ENCODE results near the gene CCNJL. TPM values are rescaled to one million over a fixed set of nuclear protein-coding genes. Genes with fewer than 3 reads are reported as not detected.
A peak's percentile ranks its signal among the peaks of the same experiment; 100 is the strongest.
"Not testable (repeated sequence)": the region's sequence is repeated elsewhere in the genome, so short reads cannot be mapped to it uniquely, and the experiment has no call there.

CCNJL gene
- total RNA-seq, 1 donor from 2014 or later: 15.7 TPM

GRCh38 chr5:160347448-160347847 lies 35.1 kb upstream of the CCNJL start:
- Histone ChIP-seq H3K4me3 (ENCODE audit: insufficient read depth, low read depth, low read length) (no peak overlapping the region), H3K27ac (ENCODE audit: low read depth, low read length) (no peak overlapping the region), H3K27me3 (ENCODE audit: insufficient read depth, low read length) (no peaks in the 10 kb centered on the region), H4K20me1 (ENCODE audit: insufficient read depth, low read length) (no peaks in the 10 kb centered on the region), H3K4me2 (ENCODE audit: low read length) (no peak overlapping the region), H3K79me2 (ENCODE audit: insufficient read depth, low read length) (no peaks in the 10 kb centered on the region), H3K4me1 (ENCODE audit: insufficient read depth, low read length) (no peaks in the 10 kb centered on the region), H3K9ac (ENCODE audit: low read length) (no peak overlapping the region), H2AFZ (ENCODE audit: low read depth, low read length) (no peak overlapping the region), H3K9me3 (ENCODE audit: insufficient read depth, low read depth, low read length) (no peaks in the 10 kb centered on the region), H3K36me3 (ENCODE audit: insufficient read depth, low read length) (no peaks in the 10 kb centered on the region)
- no peak for DNase-seq (ENCODE audit: low read depth)
- no peak overlapping the region for H3K27ac Mint-ChIP-seq (ENCODE audit: unreplicated experiment)
- TF ChIP-seq CTCF (IDR thresholded peaks at IDR 0.05; ENCODE audit: insufficient read depth, low read depth, low read length) (no peak), EZH2 (IDR thresholded peaks at IDR 0.05; ENCODE audit: insufficient read depth, low read length) (no peak)
- peaks cover 4% of the 10 kb centered on the region for H3K27me3 Mint-ChIP-seq (ENCODE audit: low read depth, unreplicated experiment)
- H3K4me3 Mint-ChIP-seq (ENCODE audit: unreplicated experiment): no peak overlapping the region
- FAIRE-seq: no peak
- H3K4me1 Mint-ChIP-seq (ENCODE audit: low read depth, unreplicated experiment): peaks cover 6% of the 10 kb centered on the region
- no peaks in the 10 kb centered on the region for H3K36me3 Mint-ChIP-seq (ENCODE audit: low read depth, unreplicated experiment)
- no peaks in the 10 kb centered on the region for H3K9me3 Mint-ChIP-seq (ENCODE audit: unreplicated experiment)

- FAIRE-seq (no peak), DNase-seq (ENCODE audit: low read depth) (peak; percentile 81)
- H2AFZ ChIP-seq (ENCODE audit: low read depth, low read length): no peak overlapping the region
- no peak overlapping the region for H3K4me2 ChIP-seq (ENCODE audit: low read length)
- H4K20me1 ChIP-seq (ENCODE audit: insufficient read depth, low read length): no peaks in the 10 kb centered on the region
- H3K79me2 ChIP-seq (ENCODE audit: insufficient read depth, low read length): no peaks in the 10 kb centered on the region
- H3K36me3 Mint-ChIP-seq (ENCODE audit: low read depth, unreplicated experiment): no peaks in the 10 kb centered on the region
- H3K27me3 ChIP-seq (ENCODE audit: insufficient read depth, low read length): no peaks in the 10 kb centered on the region
- TF ChIP-seq CTCF (IDR thresholded peaks at IDR 0.05; ENCODE audit: insufficient read depth, low read depth, low read length) (no peak), EZH2 (IDR thresholded peaks at IDR 0.05; ENCODE audit: insufficient read depth, low read length) (no peak)
- H3K4me1 ChIP-seq (ENCODE audit: insufficient read depth, low read length): peaks cover 2% of the 10 kb centered on the region
- H3K27me3 Mint-ChIP-seq (ENCODE audit: low read depth, unreplicated experiment): peaks cover 2% of the 10 kb centered on the region
- H3K9me3 Mint-ChIP-seq (ENCODE audit: unreplicated experiment): no peaks in the 10 kb centered on the region
- no peak overlapping the region for H3K27ac Mint-ChIP-seq (ENCODE audit: unreplicated experiment)
- no peak overlapping the region for H3K27ac ChIP-seq (ENCODE audit: low read depth, low read length)
- no peaks in the 10 kb centered on the region for H3K9me3 ChIP-seq (ENCODE audit: insufficient read depth, low read depth, low read length)
- H3K4me3 ChIP-seq (ENCODE audit: insufficient read depth, low read depth, low read length): no peak overlapping the region
- H3K9ac ChIP-seq (ENCODE audit: low read length): no peak overlapping the region
- H3K4me1 Mint-ChIP-seq (ENCODE audit: low read depth, unreplicated experiment): peaks cover 9% of the 10 kb centered on the region
- H3K4me3 Mint-ChIP-seq (ENCODE audit: unreplicated experiment): no peak overlapping the region
- no peaks in the 10 kb centered on the region for H3K36me3 ChIP-seq (ENCODE audit: insufficient read depth, low read length)
Observed at GRCh38 chr5:160342413-160342941, 30.1 kb upstream of the CCNJL start.

GRCh38 chr5:160341309-160341870 lies 29.0 kb upstream of the CCNJL start:
- H4K20me1 ChIP-seq (ENCODE audit: insufficient read depth, low read length): no peaks in the 10 kb centered on the region
- Mint-ChIP-seq H3K9me3 (ENCODE audit: unreplicated experiment) (no peaks in the 10 kb centered on the region), H3K27me3 (ENCODE audit: low read depth, unreplicated experiment) (peaks cover 2% of the 10 kb centered on the region), H3K4me3 (ENCODE audit: unreplicated experiment) (no peak overlapping the region), H3K36me3 (ENCODE audit: low read depth, unreplicated experiment) (no peaks in the 10 kb centered on the region), H3K4me1 (ENCODE audit: low read depth, unreplicated experiment) (peaks cover 9% of the 10 kb centered on the region), H3K27ac (ENCODE audit: unreplicated experiment) (no peak overlapping the region)
- H3K9ac ChIP-seq (ENCODE audit: low read length): no peak overlapping the region
- H3K4me3 ChIP-seq (ENCODE audit: insufficient read depth, low read depth, low read length): no peak overlapping the region
- H3K9me3 ChIP-seq (ENCODE audit: insufficient read depth, low read depth, low read length): no peaks in the 10 kb centered on the region
- H3K4me1 ChIP-seq (ENCODE audit: insufficient read depth, low read length): peaks cover 2% of the 10 kb centered on the region
- no peaks in the 10 kb centered on the region for H3K27me3 ChIP-seq (ENCODE audit: insufficient read depth, low read length)
- no peak for FAIRE-seq
- no peaks in the 10 kb centered on the region for H3K79me2 ChIP-seq (ENCODE audit: insufficient read depth, low read length)
- no peaks in the 10 kb centered on the region for H3K36me3 ChIP-seq (ENCODE audit: insufficient read depth, low read length)
- H2AFZ ChIP-seq (ENCODE audit: low read depth, low read length): no peak overlapping the region
- no peak overlapping the region for H3K4me2 ChIP-seq (ENCODE audit: low read length)
- DNase-seq (ENCODE audit: low read depth): no peak
- TF ChIP-seq CTCF (IDR thresholded peaks at IDR 0.05; ENCODE audit: insufficient read depth, low read depth, low read length): no peak
- TF ChIP-seq EZH2 (IDR thresholded peaks at IDR 0.05; ENCODE audit: insufficient read depth, low read length): no peak
- no peak overlapping the region for H3K27ac ChIP-seq (ENCODE audit: low read depth, low read length)

- H3K4me1 ChIP-seq (ENCODE audit: insufficient read depth, low read length); H3K4me3 ChIP-seq (ENCODE audit: insufficient read depth, low read depth, low read length); H3K4me1 Mint-ChIP-seq (ENCODE audit: low read depth, unreplicated experiment); H3K9me3 ChIP-seq (ENCODE audit: insufficient read depth, low read depth, low read length); H3K4me3 Mint-ChIP-seq (ENCODE audit: unreplicated experiment); H3K27me3 Mint-ChIP-seq (ENCODE audit: low read depth, unreplicated experiment); H3K27me3 ChIP-seq (ENCODE audit: insufficient read depth, low read length); DNase-seq (ENCODE audit: low read depth); H2AFZ ChIP-seq (ENCODE audit: low read depth, low read length); H3K27ac ChIP-seq (ENCODE audit: low read depth, low read length); H3K79me2 ChIP-seq (ENCODE audit: insufficient read depth, low read length); H3K27ac Mint-ChIP-seq (ENCODE audit: unreplicated experiment); H4K20me1 ChIP-seq (ENCODE audit: insufficient read depth, low read length); H3K9me3 Mint-ChIP-seq (ENCODE audit: unreplicated experiment); H3K9ac ChIP-seq (ENCODE audit: low read length); H3K4me2 ChIP-seq (ENCODE audit: low read length); H3K36me3 Mint-ChIP-seq (ENCODE audit: low read depth, unreplicated experiment); H3K36me3 ChIP-seq (ENCODE audit: insufficient read depth, low read length); FAIRE-seq: not testable (repeated sequence)
Observed at GRCh38 chr5:160340513-160340912, 28.1 kb upstream of the CCNJL start.
